ENCODE data around the gene BNIP3. TPM values are rescaled to one million over a fixed set of nuclear protein-coding genes. Genes with fewer than 3 reads are reported as not detected.

Gene BNIP3
- total and polyA plus RNA-seq, 3 donors from 2014 or later: 36.7 to 93.4 (median 61.5) TPM

- H3K4me1 ChIP-seq: peaks cover 15% of the 10 kb centered on the region
- H3K9me3 ChIP-seq: no peaks in the 10 kb centered on the region
- peak in 2 of 3 experiments; percentile 28 to 34 for TF ChIP-seq CTCF (IDR thresholded peaks at IDR 0.05)
- TF ChIP-seq POLR2A (IDR thresholded peaks at IDR 0.05): no peak
- intact Hi-C loops (cut with DNase I; ENCODE audit: low total_unique reads): no loop called here
- 49 to 57% methylated on average over 11 of the region's 11 CpGs for WGBS, 2 donors
- DNase-seq: peak; percentile 67
- H3K4me3 ChIP-seq: no peak overlapping the region
- no peaks in the 10 kb centered on the region for H3K27me3 ChIP-seq
- H3K36me3 ChIP-seq (ENCODE audit: low read depth, missing control alignments): no peaks in the 10 kb centered on the region
- no peak overlapping the region for H3K27ac ChIP-seq
Measured at GRCh38 chr10:131943021-131943814, 38.5 kb downstream of the BNIP3 start.

GRCh38 chr10:131942455-131942854 lies 39.3 kb downstream of the BNIP3 start:
- DNase-seq: no peak
- no peak overlapping the region for H3K4me3 ChIP-seq
- H3K9me3 ChIP-seq: no peaks in the 10 kb centered on the region
- WGBS, 2 donors: 92 to 97% methylated on average over 1 of the region's 1 CpG
- peaks cover 15% of the 10 kb centered on the region for H3K4me1 ChIP-seq
- H3K27ac ChIP-seq: no peak overlapping the region
- no peaks in the 10 kb centered on the region for H3K27me3 ChIP-seq
- TF ChIP-seq POLR2A (IDR thresholded peaks at IDR 0.05) (no peak), CTCF (IDR thresholded peaks at IDR 0.05) (no peak)
- H3K36me3 ChIP-seq (ENCODE audit: low read depth, missing control alignments): no peaks in the 10 kb centered on the region
- intact Hi-C loops (cut with DNase I; ENCODE audit: low total_unique reads): no loop called here

- Histone ChIP-seq H3K4me3 (no peak overlapping the region), H3K9me3 (no peaks in the 10 kb centered on the region), H3K27me3 (no peaks in the 10 kb centered on the region), H3K36me3 (ENCODE audit: low read depth, missing control alignments) (no peaks in the 10 kb centered on the region), H3K4me1 (peaks cover 12% of the 10 kb centered on the region), H3K27ac (no peak overlapping the region)
- WGBS, 2 donors: 95 to 98% methylated on average over 10 of the region's 10 CpGs
- no peak for TF ChIP-seq CTCF (IDR thresholded peaks at IDR 0.05)
- no peak for TF ChIP-seq POLR2A (IDR thresholded peaks at IDR 0.05)
- intact Hi-C loops (cut with DNase I; ENCODE audit: low total_unique reads): no loop called here
- no peak for DNase-seq
Measured at GRCh38 chr10:131938681-131939080, 43.0 kb downstream of the BNIP3 start.

- no peak for TF ChIP-seq CTCF (IDR thresholded peaks at IDR 0.05)
- TF ChIP-seq POLR2A (IDR thresholded peaks at IDR 0.05): no peak
- H3K4me3 ChIP-seq: no peak overlapping the region
- no peak overlapping the region for H3K27ac ChIP-seq
- WGBS, 2 donors: 87 to 92% methylated on average over 17 to 20 of the region's 20 CpGs
- no peaks in the 10 kb centered on the region for H3K9me3 ChIP-seq
- intact Hi-C loops (cut with DNase I; ENCODE audit: low total_unique reads): no loop called here
- peaks cover 14% of the 10 kb centered on the region for H3K4me1 ChIP-seq
- no peaks in the 10 kb centered on the region for H3K27me3 ChIP-seq
- DNase-seq: no peak
- no peaks in the 10 kb centered on the region for H3K36me3 ChIP-seq (ENCODE audit: low read depth, missing control alignments)
Measured at GRCh38 chr10:131937836-131938235, 43.9 kb downstream of the BNIP3 start.

GRCh38 chr10:131936736-131937135 lies 45.0 kb downstream of the BNIP3 start:
- no peaks in the 10 kb centered on the region for H3K27me3 ChIP-seq
- no peaks in the 10 kb centered on the region for H3K36me3 ChIP-seq (ENCODE audit: low read depth, missing control alignments)
- intact Hi-C loops (cut with DNase I; ENCODE audit: low total_unique reads): no loop called here
- no peak overlapping the region for H3K27ac ChIP-seq
- H3K4me3 ChIP-seq: no peak overlapping the region
- H3K9me3 ChIP-seq: no peaks in the 10 kb centered on the region
- DNase-seq: no peak
- TF ChIP-seq POLR2A (IDR thresholded peaks at IDR 0.05): no peak
- TF ChIP-seq CTCF (IDR thresholded peaks at IDR 0.05): no peak
- peaks cover 25% of the 10 kb centered on the region for H3K4me1 ChIP-seq
- WGBS, 2 donors: 93 to 96% methylated on average over 17 to 18 of the region's 18 CpGs

All from testis (tissue), 3 donors.